Mammary epithelial cell (primary cell): ENCODE measurements around the gene DCBLD1.

Source experiments
- EZH2 ChIP-seq: IDR thresholded peaks from 2 replicates; pipeline ENCODE4 v1.6.1; 2012; ENCODE audit warnings: low read length, inconsistent platforms, borderline replicate concordance
- TF ChIP-seq, protein P1 (sequence below), 2 donors: IDR thresholded peaks in 1 of 2; conservative IDR thresholded peaks in 1 of 2; 2 replicates each; pipeline ENCODE4 v1.5.1; 2011 to 2012; ENCODE audit warnings: inconsistent platforms in 2 of 2, low read length in 2 of 2, mild to moderate bottlenecking in 2 of 2, control low read depth in 1 of 2, low read depth in 1 of 2; ENCODE audit not compliant: insufficient read depth in 1 of 2; ENCODE audit errors: extremely low read depth in 1 of 2

GRCh38 chr6:117505311-117505710 is 22.8 kb downstream of the DCBLD1 start:
- TF ChIP-seq, protein P1, sequence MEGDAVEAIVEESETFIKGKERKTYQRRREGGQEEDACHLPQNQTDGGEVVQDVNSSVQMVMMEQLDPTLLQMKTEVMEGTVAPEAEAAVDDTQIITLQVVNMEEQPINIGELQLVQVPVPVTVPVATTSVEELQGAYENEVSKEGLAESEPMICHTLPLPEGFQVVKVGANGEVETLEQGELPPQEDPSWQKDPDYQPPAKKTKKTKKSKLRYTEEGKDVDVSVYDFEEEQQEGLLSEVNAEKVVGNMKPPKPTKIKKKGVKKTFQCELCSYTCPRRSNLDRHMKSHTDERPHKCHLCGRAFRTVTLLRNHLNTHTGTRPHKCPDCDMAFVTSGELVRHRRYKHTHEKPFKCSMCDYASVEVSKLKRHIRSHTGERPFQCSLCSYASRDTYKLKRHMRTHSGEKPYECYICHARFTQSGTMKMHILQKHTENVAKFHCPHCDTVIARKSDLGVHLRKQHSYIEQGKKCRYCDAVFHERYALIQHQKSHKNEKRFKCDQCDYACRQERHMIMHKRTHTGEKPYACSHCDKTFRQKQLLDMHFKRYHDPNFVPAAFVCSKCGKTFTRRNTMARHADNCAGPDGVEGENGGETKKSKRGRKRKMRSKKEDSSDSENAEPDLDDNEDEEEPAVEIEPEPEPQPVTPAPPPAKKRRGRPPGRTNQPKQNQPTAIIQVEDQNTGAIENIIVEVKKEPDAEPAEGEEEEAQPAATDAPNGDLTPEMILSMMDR (conservative IDR thresholded peaks at IDR 0.05 in 1 of 2, IDR thresholded peaks at IDR 0.05 in 1 of 2; ENCODE audit: extremely low read depth in 1 of 2, insufficient read depth in 1 of 2, low read depth in 1 of 2, low read length in 2 of 2): no peak
- no peak for TF ChIP-seq EZH2
